GM20431 (cell line): ENCODE measurements around the gene SEMA6A.

Experiments used
- in situ Hi-C: fragments of 300-500 bp; cut with MseI, MboI; formaldehyde crosslinking; loops from one replicate; pipeline ENCODE4 v1.15.0; 2020; ENCODE audit warnings: low sequenced_read_pairs; ENCODE audit not compliant: unreplicated experiment

SEMA6A gene

GRCh38 chr5:116507941-116508655, 66.5 kb downstream of the SEMA6A start:
- in situ Hi-C loops, result no loop called here

GRCh38 chr5:116507051-116507537, 67.5 kb downstream of the SEMA6A start:
- in situ Hi-C loops, result no loop called here

- in situ Hi-C loops, result no loop called here
Measured at GRCh38 chr5:116506488-116506887, 68.1 kb downstream of the SEMA6A start.

GRCh38 chr5:116504593-116505166, 69.9 kb downstream of the SEMA6A start:
- in situ Hi-C loops, result no loop called here

- in situ Hi-C loops, result no loop called here
Measured at GRCh38 chr5:116502616-116503015, 72.0 kb downstream of the SEMA6A start.

- in situ Hi-C loops, result no loop called here
Measured at GRCh38 chr5:116502138-116502537, 72.5 kb downstream of the SEMA6A start.

- in situ Hi-C loops, result no loop called here
Measured at GRCh38 chr5:116498503-116499048, 76.0 kb downstream of the SEMA6A start.

GRCh38 chr5:116497631-116498030, 77.0 kb downstream of the SEMA6A start:
- in situ Hi-C loops, result no loop called here

- in situ Hi-C loops, result no loop called here
Measured at GRCh38 chr5:116495786-116496357, 78.8 kb downstream of the SEMA6A start.

- in situ Hi-C loops, result no loop called here
Measured at GRCh38 chr5:116494784-116495450, 79.7 kb downstream of the SEMA6A start.

GRCh38 chr5:116492776-116493175, 81.8 kb downstream of the SEMA6A start:
- in situ Hi-C loops, result no loop called here

- in situ Hi-C loops, result no loop called here
Measured at GRCh38 chr5:116492016-116492623, 82.5 kb downstream of the SEMA6A start.

- in situ Hi-C loops, result no loop called here
Measured at GRCh38 chr5:116488356-116489041, 86.1 kb downstream of the SEMA6A start.

GRCh38 chr5:116487045-116487444, 87.6 kb downstream of the SEMA6A start:
- in situ Hi-C loops, result no loop called here

GRCh38 chr5:116486588-116486987, 88.0 kb downstream of the SEMA6A start:
- in situ Hi-C loops, result no loop called here

GRCh38 chr5:116484645-116485044, 90.0 kb downstream of the SEMA6A start:
- in situ Hi-C loops, result no loop called here

GRCh38 chr5:116482394-116482793, 92.2 kb downstream of the SEMA6A start:
- in situ Hi-C loops, result no loop called here

GRCh38 chr5:116480894-116481510, 93.6 kb downstream of the SEMA6A start:
- in situ Hi-C loops, result no loop called here
